CD4-positive, alpha-beta T cell treated with Interleukin-17A for 4 hours (primary cell): Measurements from ENCODE around the gene FBXL13.
"Not testable (repeated sequence)": the region's sequence is repeated elsewhere in the genome, so short reads cannot be mapped to it uniquely, and the experiment has no call there.

ENCODE experiments used
- DNase-seq: peaks from one replicate; pipeline ENCODE4 v3.0.0-alpha.2; 2020; ENCODE audit warnings: mixed read lengths

Gene FBXL13

DNA sequence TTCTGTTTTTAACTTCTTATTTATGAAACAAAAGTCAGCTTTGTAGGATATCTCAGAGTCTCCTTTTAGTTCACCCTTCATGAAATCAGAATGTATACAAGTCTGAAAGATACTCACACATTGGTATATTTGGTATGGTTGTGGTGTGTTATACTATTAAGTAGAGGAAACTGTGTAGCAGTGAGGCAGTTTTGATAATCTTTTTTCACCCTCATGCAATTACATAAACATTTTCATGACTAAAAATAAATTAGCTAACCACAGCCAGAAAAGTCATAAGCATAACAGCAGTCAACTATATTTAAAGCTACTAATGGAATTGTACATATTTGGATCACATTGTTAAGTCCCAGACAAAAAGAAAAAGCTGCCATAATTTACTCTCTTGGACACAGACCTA lies 263.7 kb downstream of the FBXL13 start:
- no peak for DNase-seq

DNA sequence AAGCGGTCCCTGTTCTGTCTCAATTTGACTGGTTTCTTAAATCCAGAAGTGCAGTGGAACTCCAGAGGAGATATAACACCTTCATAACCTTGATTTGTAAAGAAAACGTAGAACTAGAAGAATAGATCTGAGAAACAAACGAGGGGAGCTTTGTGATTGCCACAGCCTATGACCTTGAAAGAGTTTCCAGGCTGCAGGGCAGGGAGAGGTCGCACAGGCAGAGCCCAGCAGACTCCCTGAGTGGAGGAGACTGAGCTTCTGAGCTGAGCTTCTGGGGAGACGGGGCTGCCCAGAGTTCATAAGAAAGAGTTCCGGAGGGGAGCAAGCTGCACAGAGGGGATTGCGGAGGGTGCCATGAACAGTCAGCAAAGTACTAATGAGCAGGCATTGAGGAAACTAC lies 268.0 kb downstream of the FBXL13 start:
- DNase-seq: no peak

DNA sequence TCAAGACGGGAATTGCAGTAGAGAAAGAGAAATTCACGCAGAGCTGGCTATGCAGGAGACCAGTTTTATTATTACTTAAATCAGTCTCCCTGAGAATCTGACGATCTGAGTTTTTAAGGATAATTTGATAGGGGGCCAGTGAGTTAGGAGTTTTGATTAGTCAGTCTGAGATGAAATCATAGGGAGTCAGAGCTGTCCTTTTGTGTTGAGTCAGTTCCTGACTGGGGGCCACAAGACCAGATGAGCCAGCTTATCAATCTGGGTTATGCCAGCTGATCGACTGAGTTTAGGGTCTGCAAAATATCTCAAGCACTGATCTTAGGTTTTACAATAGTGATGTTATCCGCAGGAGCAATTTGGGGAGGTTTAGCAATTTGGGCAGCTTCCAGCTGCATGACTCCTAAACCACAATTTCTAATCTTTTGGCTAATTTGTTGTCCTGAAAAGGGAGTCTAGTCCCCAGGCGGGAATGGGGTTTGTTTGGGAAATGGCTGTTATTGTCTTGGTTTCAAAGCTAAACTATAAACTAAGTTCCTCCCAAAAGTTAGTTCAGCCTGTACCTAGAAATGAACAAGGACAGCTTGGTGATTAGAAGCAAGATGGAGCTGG lies 278.5 kb downstream of the FBXL13 start:
- not testable (repeated sequence) for DNase-seq

- DNase-seq: not testable (repeated sequence)
Measured at GRCh38 chr7:102794567-102794966, 280.0 kb downstream of the FBXL13 start.

DNA sequence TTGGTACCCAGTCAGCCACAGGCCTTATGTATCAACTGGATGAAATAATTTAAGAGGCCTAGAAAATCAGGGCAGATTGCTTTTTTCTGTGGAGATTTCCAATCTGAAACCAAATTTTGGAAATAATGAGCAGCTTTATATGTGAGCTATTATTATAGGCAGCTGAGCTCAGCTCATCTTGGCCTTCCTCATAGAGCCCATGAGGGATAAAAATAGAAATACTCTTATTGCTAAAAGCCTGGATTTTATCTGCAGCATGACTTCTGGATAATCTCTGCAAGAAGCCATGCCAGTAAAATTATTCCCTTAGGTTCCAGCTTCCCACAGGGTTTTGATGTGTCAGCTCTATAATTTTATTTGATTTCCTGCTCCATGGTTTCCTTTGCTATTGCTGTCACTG lies 282.8 kb downstream of the FBXL13 start:
- not testable (repeated sequence) for DNase-seq

DNA sequence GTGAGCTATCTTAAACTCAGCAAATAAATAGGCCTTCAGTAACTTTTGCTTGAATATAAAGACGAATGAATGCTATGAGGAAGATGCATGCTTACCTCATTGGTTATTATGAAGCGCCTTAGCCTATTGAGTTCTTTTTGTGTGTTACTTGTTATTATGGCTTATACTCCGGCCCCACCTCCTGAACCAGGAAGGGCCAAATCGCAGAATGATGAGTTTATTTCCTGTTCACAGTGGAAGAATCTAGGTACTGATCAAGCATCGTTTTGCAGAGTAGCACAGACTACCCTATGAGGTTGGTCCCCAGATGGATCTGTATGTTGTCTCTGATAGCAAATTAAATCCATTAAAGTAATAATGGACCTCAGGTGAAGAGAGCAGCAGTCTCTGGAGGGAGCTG lies 283.2 kb downstream of the FBXL13 start:
- DNase-seq: not testable (repeated sequence)

DNA sequence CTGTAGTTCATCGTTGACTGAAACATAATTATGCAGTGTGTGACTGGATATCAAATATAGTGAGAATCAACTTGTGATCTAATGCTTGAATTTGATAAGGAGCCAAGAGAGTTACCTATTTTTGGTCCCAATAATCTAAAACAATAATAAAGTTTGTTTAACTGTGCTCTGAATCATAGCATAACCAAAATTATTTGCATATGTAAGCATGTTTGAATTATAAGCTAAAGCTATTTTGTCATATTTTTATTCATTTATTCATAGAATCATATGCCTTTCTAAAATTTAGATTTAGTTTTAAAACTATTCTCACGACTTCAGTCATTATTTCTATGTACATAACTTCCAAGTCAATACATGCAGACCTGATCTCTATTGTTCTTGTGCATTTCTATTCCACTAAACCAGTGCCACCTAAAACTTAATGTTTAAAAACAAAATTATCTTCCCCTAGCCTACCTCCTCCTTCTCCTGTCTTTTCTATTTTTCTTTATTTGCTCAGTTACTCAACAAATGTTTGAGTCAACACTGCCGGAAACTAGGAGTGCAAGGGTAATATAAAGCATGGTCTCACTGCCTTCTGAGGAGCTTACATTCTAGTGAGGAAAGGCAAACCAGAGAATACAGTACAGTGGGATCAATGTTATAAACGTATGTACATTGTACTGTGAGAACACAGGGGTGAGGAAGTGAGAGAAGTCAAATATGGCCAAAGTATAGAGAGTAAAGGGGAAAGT lies 284.1 kb downstream of the FBXL13 start:
- not testable (repeated sequence) for DNase-seq

DNA sequence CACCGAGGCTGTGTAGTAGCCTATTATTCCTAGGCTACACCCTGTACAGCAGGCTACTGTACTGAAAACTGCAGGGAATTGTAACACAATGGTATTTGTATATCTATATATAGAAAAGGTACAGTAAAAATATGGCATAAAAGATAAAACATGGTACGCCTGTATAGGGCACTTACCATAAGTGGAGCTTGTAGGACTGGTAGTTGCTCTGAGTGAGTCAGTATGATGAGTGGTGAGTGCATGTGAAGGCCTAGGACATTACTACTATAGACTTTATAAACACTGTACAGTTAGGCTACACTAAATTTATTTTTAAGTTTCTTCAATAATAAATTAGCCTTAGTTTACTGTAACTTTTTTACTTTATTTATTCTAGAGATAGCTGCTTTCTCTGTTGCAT lies 285.8 kb downstream of the FBXL13 start:
- DNase-seq: not testable (repeated sequence)

- not testable (repeated sequence) for DNase-seq
Measured at GRCh38 chr7:102780926-102781325, 293.7 kb downstream of the FBXL13 start.

GRCh38 chr7:102778663-102779062 lies 295.9 kb downstream of the FBXL13 start:
- not testable (repeated sequence) for DNase-seq

DNA sequence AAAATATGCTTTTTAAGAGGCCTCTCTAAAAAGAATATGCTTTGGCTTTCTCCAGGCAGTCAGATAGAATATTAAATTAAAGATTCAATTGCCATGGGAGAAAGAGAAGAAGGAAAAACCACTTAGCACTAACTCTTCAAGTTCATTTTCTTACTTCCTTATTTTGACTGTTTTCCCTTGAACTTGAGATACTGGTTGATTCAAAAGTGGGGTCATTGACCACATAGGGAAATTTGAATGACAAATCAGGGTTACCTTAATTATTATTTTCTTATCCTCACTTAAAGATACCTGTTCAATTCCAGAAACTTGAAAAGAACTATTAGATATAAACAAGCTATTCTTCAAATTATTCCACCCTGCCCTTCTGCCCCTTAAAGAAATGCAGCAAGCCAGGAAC lies 298.4 kb downstream of the FBXL13 start:
- DNase-seq: not testable (repeated sequence)

- DNase-seq: not testable (repeated sequence)
Measured at GRCh38 chr7:102770467-102770866, 304.1 kb downstream of the FBXL13 start.

DNA sequence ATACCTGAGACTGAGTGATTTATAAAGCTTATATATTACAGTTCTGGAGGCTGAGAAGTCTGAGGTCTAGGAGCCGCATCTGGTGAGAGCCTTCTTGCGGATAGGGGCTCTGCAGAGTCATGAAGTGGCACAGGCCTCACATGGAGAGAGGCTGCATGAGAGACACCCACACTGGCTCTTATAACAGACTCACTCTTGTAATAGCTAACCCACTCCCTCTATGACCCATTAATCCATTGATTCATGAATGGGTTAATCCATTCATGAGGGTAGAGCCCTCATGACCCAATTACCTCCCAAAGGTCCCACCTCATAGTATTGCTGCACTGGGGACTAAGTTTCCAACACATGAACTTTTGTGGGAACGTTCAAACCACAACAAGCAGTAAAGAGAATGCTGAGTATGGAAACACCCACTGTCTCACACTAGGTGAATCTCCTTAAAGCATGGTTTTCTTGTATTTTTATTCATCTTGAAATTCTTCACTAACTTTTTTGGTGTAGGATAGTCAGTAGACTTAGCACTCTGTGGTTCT lies 304.9 kb downstream of the FBXL13 start:
- DNase-seq: not testable (repeated sequence)

- DNase-seq: not testable (repeated sequence)
Measured at GRCh38 chr7:102763295-102763905, 311.2 kb downstream of the FBXL13 start.
